OCI-LY7 (cell line): ENCODE results near the gene DRGX. TPM values are rescaled to one million over a fixed set of nuclear protein-coding genes. Genes with fewer than 3 reads are reported as not detected.

Experiments used
- BruUV-seq: library from RNA; stranded (reverse); fragments of 400-500 nt; replicated peaks from 2 replicates; lab custom pipeline; 2021; lab: Mats Ljungman, UMichigan
- CTCF ChIA-PET: fragments of 300-600 bp; sonication (Branson Sonifier 250); formaldehyde crosslinking; loops from one replicate; lab custom pipeline; 2022; ENCODE audit warnings: antibody characterized with exemption; ENCODE audit not compliant: unreplicated experiment; lab: Charles Lee
- POLR2A ChIA-PET: fragments of 300-600 bp; sonication (Branson Sonifier 250); formaldehyde crosslinking; loops from one replicate; lab custom pipeline; 2022; ENCODE audit warnings: antibody characterized with exemption; lab: Charles Lee
- DNase-seq: peaks from one replicate; pipeline ENCODE4 v3.0.0-alpha.2; 2015; ENCODE audit warnings: low spot score
- H2AFZ ChIP-seq: fragments of 200-600 bp; sonication (generic), shearing (Covaris generic); 2 replicates; pipeline ENCODE4 v1.6.1; 2014; ENCODE audit warnings: mild to moderate bottlenecking, antibody characterized with exemption, low read length, moderate library complexity
- H3K27ac ChIP-seq: fragments of 200-600 bp; sonication (generic); 2 replicates; pipeline ENCODE4 v1.5.1; 2014; ENCODE audit warnings: mixed run types, low read depth, mild to moderate bottlenecking, moderate library complexity, low read length, inconsistent platforms; ENCODE audit not compliant: poor library complexity, severe bottlenecking
- H3K36me3 ChIP-seq: fragments of 200-600 bp; sonication (generic); 2 replicates; pipeline ENCODE4 v1.6.1; 2014; ENCODE audit warnings: mild to moderate bottlenecking, antibody characterized with exemption, low read length, moderate library complexity, mixed read lengths; ENCODE audit not compliant: insufficient read depth
- H3K4me1 ChIP-seq: fragments of 200-600 bp; sonication (generic); 2 replicates; pipeline ENCODE4 v1.5.1; 2014; ENCODE audit warnings: mild to moderate bottlenecking, low read length; ENCODE audit not compliant: insufficient read depth, poor library complexity, severe bottlenecking
- H3K4me2 ChIP-seq: fragments of 200-600 bp; sonication (generic); 2 replicates; pipeline ENCODE4 v1.6.1; 2014; ENCODE audit warnings: mild to moderate bottlenecking, low read length
- H3K4me3 ChIP-seq: fragments of 200-600 bp; sonication (generic); 2 replicates; pipeline ENCODE4 v1.5.1; 2014; ENCODE audit warnings: mild to moderate bottlenecking, low read depth, low read length; ENCODE audit not compliant: poor library complexity, severe bottlenecking
- H3K79me2 ChIP-seq: fragments of 200-600 bp; sonication (generic); 2 replicates; pipeline ENCODE4 v1.6.1; 2016; ENCODE audit warnings: low read depth, mild to moderate bottlenecking, low read length, moderate library complexity, mixed read lengths; ENCODE audit not compliant: insufficient read depth
- H3K9me2 ChIP-seq: fragments of 200-600 bp; sonication (generic); 2 replicates; pipeline ENCODE4 v1.6.1; 2016; ENCODE audit warnings: mild to moderate bottlenecking, low read length, mixed read lengths; ENCODE audit not compliant: insufficient read depth
- H3K9me3 ChIP-seq: fragments of 200-600 bp; sonication (generic); 2 replicates; pipeline ENCODE4 v1.6.1; 2014; ENCODE audit warnings: mild to moderate bottlenecking, mixed run types, low read length, mixed read lengths
- H4K20me1 ChIP-seq: fragments of 200-600 bp; sonication (generic); 2 replicates; pipeline ENCODE4 v1.6.1; 2014; ENCODE audit warnings: mild to moderate bottlenecking, antibody characterized with exemption, low read length, moderate library complexity, mixed read lengths; ENCODE audit not compliant: insufficient read depth
- EZH2phosphoT487 ChIP-seq: fragments of 200-600 bp; sonication (generic); IDR thresholded peaks from 2 replicates; pipeline ENCODE4 v1.6.1; 2018; ENCODE audit warnings: low read depth, borderline replicate concordance, mild to moderate bottlenecking, mixed run types, antibody characterized with exemption, low read length, moderate library complexity, mixed read lengths
- intact Hi-C: fragments of 100-400 bp; cut with micrococcal nuclease; formaldehyde crosslinking; loops from one replicate; pipeline ENCODE4 v1.10.0; 2022; ENCODE audit not compliant: unreplicated experiment
- total RNA-seq, 2 experiments: library from RNA; depleted of rRNA in 1 of 2; stranded (reverse); fragments of >200 nt in 1 of 2; shearing (Covaris generic) in 1 of 2; gene quantifications; 2 replicates each; pipeline ENCODE4 v1.2.3, GENCODE V29; 2014 to 2022
- TF ChIP-seq, protein P1 (sequence below): fragments of 200-600 bp; sonication (generic); conservative IDR thresholded peaks from 2 replicates; pipeline ENCODE4 v1.5.1; 2014; ENCODE audit warnings: mild to moderate bottlenecking, antibody characterized with exemption, low read length, moderate library complexity, mixed read lengths

The DRGX gene
- total RNA-seq, 2 experiments from 2014 or later = not detected

DNA sequence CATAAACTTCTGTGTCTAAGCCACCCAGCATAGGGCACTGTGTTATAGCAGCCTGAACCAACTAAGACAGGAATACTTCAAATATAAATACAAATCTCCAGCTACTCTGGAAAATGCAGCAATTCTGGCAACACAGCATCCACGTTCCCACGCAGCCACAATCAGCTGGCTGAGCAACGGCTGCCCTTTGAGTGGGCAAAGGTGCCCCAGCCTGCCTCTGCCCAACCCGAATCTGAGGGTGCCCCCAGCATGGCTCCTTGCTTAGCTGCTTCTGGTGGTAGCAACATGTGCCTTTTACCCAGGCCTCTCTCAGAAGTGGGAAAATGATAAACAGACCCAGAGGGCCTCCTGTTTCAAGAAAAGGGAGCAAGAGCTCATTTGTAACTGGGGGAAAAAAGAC lies 12.0 kb downstream of the DRGX start:
- ChIA-PET POLR2A (no interaction called here), CTCF (no interaction called here)
- intact Hi-C loops = no loop called here
- Histone ChIP-seq H3K4me2 (no peak overlapping the region), H3K9me2 (no peaks in the 10 kb centered on the region), H3K4me3 (no peak overlapping the region), H4K20me1 (no peaks in the 10 kb centered on the region), H3K9me3 (no peaks in the 10 kb centered on the region), H3K79me2 (no peaks in the 10 kb centered on the region), H2AFZ (no peak overlapping the region), H3K36me3 (no peaks in the 10 kb centered on the region), H3K4me1 (no peaks in the 10 kb centered on the region), H3K27ac (no peak overlapping the region)
- BruUV-seq = no TSS peak
- DNase-seq = no peak
- TF ChIP-seq, protein P1, sequence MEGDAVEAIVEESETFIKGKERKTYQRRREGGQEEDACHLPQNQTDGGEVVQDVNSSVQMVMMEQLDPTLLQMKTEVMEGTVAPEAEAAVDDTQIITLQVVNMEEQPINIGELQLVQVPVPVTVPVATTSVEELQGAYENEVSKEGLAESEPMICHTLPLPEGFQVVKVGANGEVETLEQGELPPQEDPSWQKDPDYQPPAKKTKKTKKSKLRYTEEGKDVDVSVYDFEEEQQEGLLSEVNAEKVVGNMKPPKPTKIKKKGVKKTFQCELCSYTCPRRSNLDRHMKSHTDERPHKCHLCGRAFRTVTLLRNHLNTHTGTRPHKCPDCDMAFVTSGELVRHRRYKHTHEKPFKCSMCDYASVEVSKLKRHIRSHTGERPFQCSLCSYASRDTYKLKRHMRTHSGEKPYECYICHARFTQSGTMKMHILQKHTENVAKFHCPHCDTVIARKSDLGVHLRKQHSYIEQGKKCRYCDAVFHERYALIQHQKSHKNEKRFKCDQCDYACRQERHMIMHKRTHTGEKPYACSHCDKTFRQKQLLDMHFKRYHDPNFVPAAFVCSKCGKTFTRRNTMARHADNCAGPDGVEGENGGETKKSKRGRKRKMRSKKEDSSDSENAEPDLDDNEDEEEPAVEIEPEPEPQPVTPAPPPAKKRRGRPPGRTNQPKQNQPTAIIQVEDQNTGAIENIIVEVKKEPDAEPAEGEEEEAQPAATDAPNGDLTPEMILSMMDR = no peak
- TF ChIP-seq EZH2phosphoT487 = no peak

DNA sequence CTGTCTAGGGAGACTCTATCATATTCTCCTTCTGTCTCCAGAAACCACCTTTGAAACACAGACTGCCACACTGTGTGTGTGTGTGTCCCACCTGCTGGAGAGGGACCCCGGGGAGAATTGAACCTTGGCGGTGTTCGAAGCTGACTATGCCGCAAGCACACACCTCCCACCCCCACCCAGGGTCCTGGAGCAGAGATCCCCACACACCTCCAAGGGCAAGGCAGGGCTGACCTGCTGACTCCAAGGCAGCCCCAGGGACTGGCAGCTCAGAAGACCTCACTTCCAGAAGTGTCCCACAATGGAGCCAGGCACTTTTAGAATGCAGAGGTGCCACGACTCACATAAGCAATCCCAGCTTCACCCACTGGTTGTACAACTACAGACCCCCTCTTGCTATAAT lies 13.1 kb downstream of the DRGX start:
- no peak overlapping the region for H2AFZ ChIP-seq
- ChIA-PET POLR2A (no interaction called here), CTCF (interaction anchor here (0.5 to 0.9 kb wide), 2 partner anchors 25 to 727 kb away, joined by 4 read pairs; no protein-coding TSS in a partner anchor)
- H3K4me3 ChIP-seq = no peak overlapping the region
- no peaks in the 10 kb centered on the region for H3K9me3 ChIP-seq
- H3K4me2 ChIP-seq = no peak overlapping the region
- no peaks in the 10 kb centered on the region for H4K20me1 ChIP-seq
- H3K9me2 ChIP-seq = no peaks in the 10 kb centered on the region
- H3K4me1 ChIP-seq = no peaks in the 10 kb centered on the region
- intact Hi-C loops = no loop called here
- no peak overlapping the region for H3K27ac ChIP-seq
- H3K79me2 ChIP-seq = no peaks in the 10 kb centered on the region
- BruUV-seq = no TSS peak
- H3K36me3 ChIP-seq = no peaks in the 10 kb centered on the region
- DNase-seq = no peak
- TF ChIP-seq, protein P1 = no peak
- TF ChIP-seq EZH2phosphoT487 = no peak

DNA sequence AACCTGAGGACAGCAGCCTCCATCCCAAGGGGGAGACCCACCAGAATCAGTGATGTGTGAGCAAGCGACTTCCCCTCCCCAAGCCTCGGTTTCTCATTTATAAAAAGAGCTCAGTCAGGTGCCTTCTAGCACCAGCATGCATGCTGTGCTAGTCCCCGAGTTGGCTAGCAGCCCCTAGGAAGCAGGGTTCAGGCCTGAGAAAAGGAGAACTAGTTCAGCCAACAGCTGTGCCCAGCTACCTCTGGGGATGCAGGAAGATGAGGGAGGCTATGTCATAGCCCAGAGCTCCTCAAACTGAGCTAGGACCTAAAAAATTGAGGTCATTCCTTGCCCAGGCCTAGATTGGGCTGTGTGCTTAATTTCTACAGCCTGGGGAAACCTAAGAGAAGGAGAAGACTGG lies 13.7 kb downstream of the DRGX start:
- no TSS peak for BruUV-seq

More for the DNA sequence above, 13.7 kb downstream of the DRGX start:
- Histone ChIP-seq H3K27ac (no peak overlapping the region), H3K9me3 (no peaks in the 10 kb centered on the region), H3K36me3 (no peaks in the 10 kb centered on the region), H3K4me1 (no peaks in the 10 kb centered on the region), H3K9me2 (no peaks in the 10 kb centered on the region), H3K79me2 (no peaks in the 10 kb centered on the region), H4K20me1 (no peaks in the 10 kb centered on the region), H3K4me3 (no peak overlapping the region), H2AFZ (no peak overlapping the region), H3K4me2 (no peak overlapping the region)
- CTCF ChIA-PET = interaction anchor here (0.5 to 0.9 kb wide), 2 partner anchors 25 to 726 kb away, joined by 4 read pairs; no protein-coding TSS in a partner anchor
- POLR2A ChIA-PET = interaction anchor here (0.8 kb wide), 1 partner anchor 20 kb away, joined by 4 read pairs; no protein-coding TSS in a partner anchor
- intact Hi-C loops = no loop called here
- DNase-seq = peak; percentile 24
- no peak for TF ChIP-seq EZH2phosphoT487
- TF ChIP-seq, protein P1 = no peak
